Stimulated activated CD8-positive, alpha-beta memory T cell treated with anti-CD3 and anti-CD28 coated beads, Interleukin-12 subunit alpha, Interleukin-12 subunit beta, amount 100 ng/mL, for 4 hours (primary cell): ENCODE results near the gene GLIS1.
"Not testable (repeated sequence)": the region's sequence is repeated elsewhere in the genome, so short reads cannot be mapped to it uniquely, and the experiment has no call there.

Experiments used
- DNase-seq: peaks from one replicate; pipeline ENCODE4 v3.0.0-alpha.2; 2020; ENCODE audit warnings: low read depth

The GLIS1 gene

GRCh38 chr1:53561503-53562105, 177.4 kb downstream of the GLIS1 start:
- no peak for DNase-seq

- DNase-seq = no peak
Measured at GRCh38 chr1:53560581-53561502, 178.1 kb downstream of the GLIS1 start.

GRCh38 chr1:53559854-53560580, 178.9 kb downstream of the GLIS1 start:
- DNase-seq = no peak

- no peak for DNase-seq
Measured at GRCh38 chr1:53559391-53559815, 179.6 kb downstream of the GLIS1 start.

GRCh38 chr1:53558739-53559315, 180.1 kb downstream of the GLIS1 start:
- DNase-seq = no peak

GRCh38 chr1:53557830-53558738, 180.9 kb downstream of the GLIS1 start:
- DNase-seq = no peak

GRCh38 chr1:53557369-53557768, 181.6 kb downstream of the GLIS1 start:
- DNase-seq = no peak

- DNase-seq = no peak
Measured at GRCh38 chr1:53556657-53557227, 182.2 kb downstream of the GLIS1 start.

GRCh38 chr1:53555620-53556326, 183.2 kb downstream of the GLIS1 start:
- DNase-seq = not testable (repeated sequence)

GRCh38 chr1:53554592-53555305, 184.2 kb downstream of the GLIS1 start:
- no peak for DNase-seq

GRCh38 chr1:53553734-53554509, 185.0 kb downstream of the GLIS1 start:
- DNase-seq = no peak

- no peak for DNase-seq
Measured at GRCh38 chr1:53552981-53553733, 185.8 kb downstream of the GLIS1 start.

- DNase-seq = no peak
Measured at GRCh38 chr1:53552146-53552861, 186.7 kb downstream of the GLIS1 start.

- DNase-seq = no peak
Measured at GRCh38 chr1:53551428-53551995, 187.5 kb downstream of the GLIS1 start.

- no peak for DNase-seq
Measured at GRCh38 chr1:53550201-53550741, 188.7 kb downstream of the GLIS1 start.

- DNase-seq = no peak
Measured at GRCh38 chr1:53549781-53550180, 189.2 kb downstream of the GLIS1 start.

- no peak for DNase-seq
Measured at GRCh38 chr1:53549287-53549686, 189.7 kb downstream of the GLIS1 start.
